ENCODE results near the gene METAP1D.

METAP1D gene

DNA sequence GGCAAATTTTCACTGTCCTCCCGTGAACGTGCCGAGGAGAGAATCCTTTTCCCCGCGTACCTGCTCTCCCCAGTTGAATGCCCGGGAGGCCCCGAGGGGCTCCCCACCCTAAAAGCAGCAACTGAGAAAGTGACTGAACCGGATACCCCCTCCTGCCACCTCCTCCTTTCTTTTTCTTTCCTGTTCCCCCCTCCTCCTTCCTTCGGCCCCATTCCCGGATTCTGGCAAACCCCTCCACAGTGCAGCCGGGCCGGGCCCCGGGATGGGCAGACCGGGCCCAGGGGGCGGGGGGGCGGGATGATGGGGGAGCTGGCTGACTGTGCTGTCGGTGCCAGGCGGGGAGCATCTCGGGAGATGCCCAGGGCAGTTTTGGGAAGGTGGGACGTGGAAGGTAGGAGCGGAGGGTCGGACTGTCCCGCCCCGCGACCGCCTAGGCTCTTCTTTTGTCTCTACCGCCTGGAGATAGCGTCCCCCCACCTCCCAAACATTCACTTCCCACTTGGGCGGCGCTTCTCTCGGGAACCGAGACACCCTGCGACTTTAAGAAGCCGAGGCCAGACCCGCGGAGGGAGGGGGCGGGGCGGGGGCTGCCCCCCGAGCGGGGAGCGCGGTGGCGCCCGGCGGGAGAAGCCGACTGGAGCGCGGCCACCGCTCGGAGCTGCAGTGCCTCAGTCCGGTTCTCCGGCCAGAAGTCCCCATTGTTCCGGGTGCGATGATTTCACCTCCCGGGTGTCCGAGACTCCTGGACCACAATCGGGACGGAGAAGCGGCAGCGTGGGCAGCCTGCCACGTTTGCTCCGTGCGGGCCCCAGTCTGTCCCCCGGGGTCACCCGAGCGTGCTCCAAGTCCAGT lies 94.8 kb downstream of the METAP1D start:
- DNase-seq = no peak

- peak; percentile 67 for DNase-seq
Observed at GRCh38 chr2:172095146-172095904, 95.6 kb downstream of the METAP1D start.

GRCh38 chr2:172095905-172096625 lies 96.3 kb downstream of the METAP1D start:
- no peak for DNase-seq

- DNase-seq = peak; percentile 54
Observed at GRCh38 chr2:172096626-172097547, 97.1 kb downstream of the METAP1D start.

DNA sequence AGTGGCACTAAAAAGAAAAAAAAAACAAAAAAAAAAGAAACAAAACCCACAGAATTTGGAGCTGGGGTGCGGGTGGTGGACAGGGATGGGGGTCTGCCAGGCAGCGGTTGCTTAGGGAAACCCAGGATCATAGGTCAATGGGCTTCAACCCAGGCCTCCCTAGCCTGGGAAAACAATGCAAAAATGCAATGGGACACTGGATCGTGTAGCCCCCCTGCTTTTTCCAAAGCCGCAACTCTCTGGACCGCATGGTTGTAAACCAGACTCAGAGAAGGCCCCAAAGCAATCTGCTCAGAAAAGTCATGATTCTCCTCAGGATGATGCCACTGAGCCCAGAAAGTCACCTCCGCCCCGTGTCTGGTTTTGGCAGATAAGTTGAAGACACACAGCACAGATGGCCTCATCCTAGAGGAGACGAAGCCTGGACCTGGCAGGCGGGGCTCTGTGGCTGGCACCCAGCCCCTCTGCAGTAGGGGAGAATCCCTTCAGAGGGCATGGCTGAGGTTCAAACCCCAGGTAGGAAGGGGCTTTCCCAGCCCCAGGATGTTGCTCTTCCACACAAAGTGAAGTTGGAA lies 97.9 kb downstream of the METAP1D start:
- DNase-seq = no peak

DNA sequence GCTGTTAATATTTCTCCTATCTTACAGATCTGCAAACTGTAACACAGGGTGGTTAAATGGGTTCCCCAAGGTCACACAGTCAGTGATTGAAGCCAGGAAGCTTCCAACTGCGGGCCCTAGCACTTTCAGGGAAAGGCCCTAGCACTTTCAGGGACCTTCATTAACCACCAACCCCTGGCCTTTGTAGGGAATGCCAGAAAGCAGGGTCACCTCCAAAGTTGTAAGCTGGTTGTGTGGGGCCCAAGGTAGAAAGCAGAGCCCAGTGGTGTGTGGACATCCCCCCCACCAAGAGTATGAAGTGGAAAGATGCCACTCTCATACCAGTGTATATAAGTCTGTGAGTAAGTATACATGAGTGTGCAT lies 98.5 kb downstream of the METAP1D start:
- DNase-seq = no peak

GRCh38 chr2:172098650-172099471 lies 99.1 kb downstream of the METAP1D start:
- peak; percentile 56 for DNase-seq

DNA sequence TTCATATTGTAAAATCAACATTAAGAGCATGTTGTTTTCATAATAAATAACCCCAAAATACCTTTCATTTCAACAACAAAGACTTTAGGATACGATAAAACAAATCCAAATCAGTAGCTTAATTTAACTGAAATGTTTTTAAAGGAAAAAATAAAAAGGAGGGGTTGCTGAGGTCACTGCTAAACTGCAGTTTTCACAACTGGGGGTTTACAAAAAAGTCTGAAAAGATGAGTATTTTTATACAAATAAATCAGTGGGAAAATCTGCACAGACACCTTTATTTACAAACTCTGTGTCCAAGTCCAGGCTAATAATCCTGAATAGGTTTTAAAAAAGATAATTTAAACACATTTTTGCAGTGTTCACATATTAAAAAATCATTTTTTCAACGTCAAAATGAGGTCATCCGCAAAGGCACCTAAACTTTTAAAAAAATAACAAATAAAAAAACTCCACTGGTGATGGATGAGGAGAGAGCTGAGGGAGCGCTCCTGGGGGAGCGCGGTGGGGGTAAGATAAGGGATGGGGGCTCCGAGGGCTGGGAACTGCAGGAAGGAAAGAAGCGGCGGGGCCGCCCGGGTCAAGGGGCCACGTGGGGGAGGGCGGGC lies 99.8 kb downstream of the METAP1D start:
- no peak for DNase-seq

DNA sequence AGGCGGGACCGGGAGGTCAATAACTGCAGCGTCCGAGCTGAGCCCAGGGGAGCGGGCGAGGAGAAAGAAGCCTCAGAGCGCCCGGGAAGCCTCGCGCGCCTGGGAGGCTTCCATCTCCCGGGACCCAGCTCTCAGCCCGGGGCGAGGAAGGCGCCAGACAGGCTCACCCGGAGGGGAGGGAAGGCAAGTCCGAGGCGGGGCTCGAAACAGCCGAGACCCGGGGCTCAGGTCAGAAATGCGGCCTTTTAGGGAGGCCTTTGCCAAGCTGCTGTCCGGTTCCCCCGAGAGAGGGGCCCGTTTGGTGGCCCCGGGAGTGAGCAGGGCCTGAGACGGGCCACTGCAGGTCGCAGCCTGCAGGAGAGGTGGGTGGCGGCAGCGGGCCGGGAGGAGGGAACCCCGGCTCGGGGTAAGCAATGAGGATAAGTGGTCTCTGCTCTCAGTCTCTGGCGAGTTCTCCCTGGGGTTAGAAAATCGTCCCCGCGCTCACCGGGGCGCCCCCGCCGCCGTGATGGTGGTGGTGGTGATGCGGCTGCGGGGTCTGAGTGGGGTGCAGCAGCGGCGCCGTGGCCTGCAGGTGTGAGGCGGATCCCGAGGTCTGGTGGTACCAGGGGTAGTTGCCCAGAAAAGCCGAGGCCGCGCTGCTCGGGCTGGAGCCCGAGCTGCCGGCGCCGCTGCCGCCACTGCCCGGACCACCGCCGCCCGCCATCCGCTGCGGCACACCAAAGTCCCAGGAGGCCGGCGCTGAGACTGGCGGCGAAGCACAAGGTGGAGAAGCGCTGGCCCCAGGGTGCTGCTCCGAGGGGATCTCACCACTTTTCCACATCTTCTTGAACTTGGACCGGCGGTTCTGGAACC lies 100.6 kb downstream of the METAP1D start:
- DNase-seq = no peak

GRCh38 chr2:172100935-172101820 lies 101.4 kb downstream of the METAP1D start:
- no peak for DNase-seq

DNA sequence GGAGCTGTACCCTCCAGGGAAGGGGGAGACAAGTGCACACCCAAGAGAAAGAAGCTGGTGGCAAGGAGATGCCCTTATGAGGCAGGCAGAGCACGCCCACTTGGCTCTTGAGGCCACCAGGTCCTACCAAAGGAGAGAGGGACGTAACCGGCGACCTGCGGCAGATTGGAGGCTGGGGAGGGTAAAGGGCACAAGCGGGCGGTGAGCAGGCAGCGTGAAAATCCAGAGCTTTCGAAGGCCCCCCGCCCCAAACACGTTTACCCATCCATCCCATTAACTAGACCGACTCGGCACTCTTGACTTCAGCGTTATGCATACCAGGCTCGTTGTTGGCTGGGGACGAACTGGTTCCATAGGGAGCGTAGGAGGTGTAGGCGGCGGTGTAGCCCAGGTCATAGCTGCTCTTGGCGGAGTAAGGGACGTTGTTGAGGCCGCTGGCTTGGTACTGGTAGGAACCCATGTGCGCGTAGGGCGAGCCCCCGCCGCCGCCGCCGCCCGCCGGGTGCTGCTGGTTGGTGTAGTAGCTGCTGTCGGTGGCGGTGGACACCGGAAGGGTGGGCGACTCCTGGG lies 102.2 kb downstream of the METAP1D start:
- no peak for DNase-seq

- DNase-seq = peak; percentile 74
Observed at GRCh38 chr2:172102391-172103359, 102.9 kb downstream of the METAP1D start, which contains the start of gene DLX2. Gene DLX2, minus strand, starts transcription at chr2:172102900. Its CDS starts 362 bp downstream, at chr2:172102538.

DNA sequence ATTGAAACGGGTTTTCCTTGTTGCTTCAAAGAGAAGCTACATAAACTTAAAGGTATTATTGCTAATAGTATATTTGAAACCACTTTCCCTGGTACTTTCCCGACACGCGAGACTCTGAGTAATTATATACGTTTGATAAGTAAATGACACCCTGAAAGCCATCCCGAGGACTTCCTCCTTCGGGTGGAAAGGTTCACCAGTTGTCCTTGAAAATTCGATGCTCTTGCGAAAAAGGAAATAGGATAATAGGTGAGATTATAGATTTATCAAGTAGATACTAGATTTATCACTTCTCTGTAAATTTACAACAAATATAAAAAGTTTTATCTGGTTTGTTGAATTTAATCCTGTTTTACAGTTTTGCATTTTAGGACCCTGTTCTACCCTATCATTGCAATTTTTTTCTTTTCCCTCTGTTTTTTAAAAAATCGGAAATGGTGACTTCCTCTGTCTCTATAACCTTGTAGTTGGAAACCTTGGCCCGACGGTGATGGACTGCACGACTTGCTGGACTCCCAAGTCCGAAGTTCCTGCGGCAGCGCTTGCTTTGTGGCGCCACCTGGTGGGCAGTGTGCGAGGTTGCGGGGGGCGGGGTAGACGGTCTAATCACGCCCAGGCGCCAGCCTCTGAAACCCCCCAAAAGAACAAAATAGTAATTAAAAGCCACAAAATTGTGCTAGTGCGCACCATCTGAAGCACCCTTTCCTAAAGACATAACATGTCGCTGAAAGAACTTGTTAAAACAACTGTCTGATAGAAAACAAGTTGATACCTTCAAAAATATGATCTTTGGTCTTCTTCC lies 103.9 kb downstream of the METAP1D start:
- peak; percentile 45 for DNase-seq

DNA sequence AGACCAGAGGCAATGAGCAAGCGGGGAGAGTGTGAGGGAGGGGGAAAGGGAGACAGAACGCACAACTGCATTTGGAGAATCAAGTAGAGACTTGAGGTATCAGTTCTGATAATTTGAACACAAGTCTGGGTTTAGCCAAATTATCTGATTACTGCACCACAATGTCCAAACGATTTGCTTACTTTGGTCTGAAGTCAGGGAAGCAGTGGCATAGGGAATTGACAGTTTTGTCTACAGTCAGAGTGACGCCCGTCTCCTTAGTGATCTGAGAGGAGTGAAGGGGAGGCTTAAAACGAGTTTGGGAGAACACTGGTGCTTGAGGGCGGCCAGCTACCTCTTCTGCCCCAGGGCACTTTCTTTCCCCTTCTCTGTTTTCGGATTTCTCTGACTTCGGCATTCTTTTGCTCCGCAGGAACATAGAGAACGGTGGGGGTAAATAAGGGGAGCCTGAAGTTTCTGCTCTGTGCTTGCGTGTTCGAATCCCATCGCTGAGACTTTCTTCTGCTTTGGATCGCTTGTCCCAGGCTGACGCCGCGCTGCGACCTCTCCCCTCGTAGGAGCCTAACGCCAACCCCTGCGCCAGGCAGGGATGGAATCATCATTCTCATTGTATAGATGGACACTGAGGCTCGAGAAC lies 105.8 kb downstream of the METAP1D start:
- DNase-seq = no peak
